Measurements from ENCODE around the gene GLT1D1. TPM values are rescaled to one million over a fixed set of nuclear protein-coding genes. Genes with fewer than 3 reads are reported as not detected.

GLT1D1 gene
- not detected in 2 replicates for total RNA-seq

DNA sequence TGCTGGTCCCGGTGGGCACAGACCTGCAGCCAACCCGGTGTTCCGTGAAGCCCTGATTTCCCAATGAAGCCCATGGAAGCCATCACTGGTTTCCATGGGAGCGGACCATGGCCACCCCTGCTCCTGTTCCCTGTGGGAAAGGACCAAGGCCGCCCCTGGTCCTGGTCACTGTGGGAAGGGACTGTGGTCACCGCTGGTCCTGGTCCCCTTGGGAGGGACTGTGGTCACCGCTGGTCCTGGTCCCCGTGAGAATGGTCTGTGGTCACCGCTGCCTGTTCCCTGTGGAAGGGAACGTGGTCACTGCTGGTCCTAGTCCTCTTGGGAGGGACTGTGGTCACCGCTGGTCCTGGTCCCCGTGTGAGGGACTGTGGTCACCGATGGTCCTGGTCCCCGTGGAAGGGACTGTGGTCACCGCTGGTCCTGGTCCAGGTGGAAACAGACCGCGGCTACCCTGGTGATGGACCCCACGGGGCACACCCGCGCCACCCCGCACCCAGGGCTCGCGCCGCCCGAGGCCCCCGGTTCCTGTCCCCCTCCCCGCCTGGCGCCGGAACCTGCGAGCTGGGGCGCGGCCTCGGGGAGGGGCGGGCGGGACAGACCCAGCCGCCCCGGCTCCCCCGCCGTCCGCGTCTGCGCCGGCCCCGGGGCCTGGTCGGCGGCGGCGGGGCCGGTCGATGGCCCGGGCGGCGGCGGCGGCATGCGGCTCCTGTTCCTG lies at the start of gene GLT1D1:
Gene GLT1D1, plus strand, starts transcription at position 594 of the 715 bp plus-strand sequence. Its CDS starts 104 bp downstream, at position 698.

DNA sequence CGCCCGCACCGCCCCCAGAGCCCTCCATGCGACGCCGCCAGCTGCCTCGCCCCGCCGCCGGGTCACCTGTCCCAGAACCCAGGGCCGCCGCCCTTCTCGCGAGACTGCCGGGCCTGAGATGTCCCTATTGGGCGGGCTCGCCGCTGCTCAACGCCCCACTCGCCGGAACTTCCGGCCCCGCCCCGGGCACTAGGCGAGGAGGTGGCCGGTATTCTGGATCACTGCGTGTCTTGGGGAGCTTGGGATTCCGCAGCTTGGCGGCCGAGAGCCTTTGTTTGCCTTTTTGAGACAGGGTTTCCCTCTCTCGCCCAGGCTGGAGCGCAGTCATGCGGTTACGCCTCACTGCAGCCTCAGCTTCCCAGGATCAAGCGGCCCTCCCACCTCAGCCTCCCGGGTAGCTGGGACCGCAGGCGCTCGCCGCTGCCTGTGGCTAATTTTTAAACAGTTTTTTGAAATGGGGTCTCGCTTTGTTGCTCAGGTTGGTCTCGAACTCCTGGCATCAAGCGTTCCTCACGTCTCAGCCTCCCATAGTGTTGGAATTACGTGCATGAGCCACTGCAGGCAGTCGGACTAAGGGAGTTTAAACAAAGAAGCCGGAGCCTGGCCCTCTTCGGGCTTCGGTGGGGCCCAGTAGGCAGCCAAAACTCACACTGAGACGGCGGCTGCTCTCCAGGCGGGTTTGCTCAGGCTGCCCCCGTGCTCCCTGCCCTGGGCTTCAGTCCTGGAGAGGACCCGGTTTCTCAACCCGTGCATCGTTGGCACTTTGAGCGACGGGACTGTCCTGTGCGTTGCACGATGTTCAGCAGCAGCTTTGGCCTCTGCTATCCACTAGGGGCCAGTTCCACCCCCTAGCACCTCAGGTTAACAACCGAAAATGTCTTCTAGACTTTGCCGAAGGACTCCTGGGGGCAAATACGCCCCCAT lies 29.1 kb upstream of the GLT1D1 start, which contains the start of gene SLC15A4:
Gene SLC15A4, minus strand, starts transcription at position 43 of the 924 bp plus-strand sequence. Its CDS starts 15 bp downstream, at position 28.

Other genes with a start within 250 kb of the GLT1D1 start
- 52.3 and 55.4 TPM in 2 replicates for gene SLC15A4, start 29.5 kb upstream of the GLT1D1 start, total RNA-seq

Data from nasal cavity respiratory epithelium epithelial cell of viscerocranial mucosa (primary cell).